Loucy (cell line): ENCODE results near the gene RAET1G.
"Not testable (repeated sequence)": the region's sequence is repeated elsewhere in the genome, so short reads cannot be mapped to it uniquely, and the experiment has no call there.

ENCODE experiments used
- H2AFZ ChIP-seq: fragments of 200-600 bp; sonication (generic); 2 replicates; pipeline ENCODE4 v1.6.0; 2016; ENCODE audit warnings: antibody characterized with exemption, mild to moderate bottlenecking, low read length, moderate library complexity
- H3F3A ChIP-seq: fragments of 200-600 bp; 2 replicates; pipeline ENCODE4 v1.6.0; 2016; ENCODE audit warnings: antibody characterized with exemption, low read depth, mild to moderate bottlenecking
- H3K27me3 ChIP-seq: fragments of 200-600 bp; sonication (generic); 2 replicates; pipeline ENCODE4 v1.6.1; 2014; ENCODE audit warnings: low read length, mild to moderate bottlenecking; ENCODE audit not compliant: insufficient read depth, poor library complexity, severe bottlenecking
- H3K36me3 ChIP-seq: fragments of 200-600 bp; sonication (generic); 2 replicates; pipeline ENCODE4 v1.6.1; 2016; ENCODE audit warnings: low read length; ENCODE audit not compliant: insufficient read depth
- H3K4me1 ChIP-seq: fragments of 200-600 bp; sonication (generic); 2 replicates; pipeline ENCODE4 v1.5.1; 2014; ENCODE audit warnings: low read length, mild to moderate bottlenecking; ENCODE audit not compliant: insufficient read depth, poor library complexity, severe bottlenecking
- H3K4me2 ChIP-seq: fragments of 200-600 bp; sonication (generic); 2 replicates; pipeline ENCODE4 v1.6.0; 2014; ENCODE audit warnings: antibody characterized with exemption, low read length, low read depth, mild to moderate bottlenecking; ENCODE audit not compliant: poor library complexity, severe bottlenecking
- H3K4me3 ChIP-seq: fragments of 200-600 bp; sonication (generic); 2 replicates; pipeline ENCODE4 v1.5.1; 2014; ENCODE audit warnings: low read length, mild to moderate bottlenecking, mixed read lengths; ENCODE audit not compliant: poor library complexity, severe bottlenecking
- H3K79me2 ChIP-seq: fragments of 200-600 bp; sonication (generic); 2 replicates; pipeline ENCODE4 v1.6.1; 2014; ENCODE audit warnings: low read length; ENCODE audit not compliant: insufficient read depth
- H3K9ac ChIP-seq: fragments of 200-600 bp; sonication (generic); 2 replicates; pipeline ENCODE4 v1.6.0; 2014; ENCODE audit warnings: mild to moderate bottlenecking, low read depth, low read length, moderate library complexity; ENCODE audit not compliant: poor library complexity, severe bottlenecking
- H3K9me2 ChIP-seq: fragments of 200-600 bp; sonication (generic); replicated peaks from 2 replicates; pipeline ENCODE4 v1.6.1; 2016; ENCODE audit warnings: low read depth, low read length, mixed read lengths
- H3K9me3 ChIP-seq: fragments of 200-600 bp; sonication (generic); 2 replicates; pipeline ENCODE4 v1.6.1; 2014; ENCODE audit warnings: mild to moderate bottlenecking, antibody characterized with exemption, low read length, low read depth; ENCODE audit not compliant: insufficient read depth
- H4K20me1 ChIP-seq: fragments of 200-600 bp; sonication (generic); 2 replicates; pipeline ENCODE4 v1.6.0; 2014; ENCODE audit warnings: antibody characterized with exemption, low read length, mild to moderate bottlenecking; ENCODE audit not compliant: insufficient read depth, poor library complexity, severe bottlenecking
- EZH2phosphoT487 ChIP-seq: fragments of 200-600 bp; IDR thresholded peaks from 2 replicates; pipeline ENCODE4 v1.6.1; 2018; ENCODE audit warnings: antibody characterized with exemption, mild to moderate bottlenecking, moderate library complexity, borderline replicate concordance
- TF ChIP-seq, protein P1 (sequence below): fragments of 200-600 bp; sonication (generic); conservative IDR thresholded peaks from 2 replicates; pipeline ENCODE4 v1.5.1; 2014; ENCODE audit warnings: mild to moderate bottlenecking, antibody characterized with exemption, low read length

Gene RAET1G

DNA sequence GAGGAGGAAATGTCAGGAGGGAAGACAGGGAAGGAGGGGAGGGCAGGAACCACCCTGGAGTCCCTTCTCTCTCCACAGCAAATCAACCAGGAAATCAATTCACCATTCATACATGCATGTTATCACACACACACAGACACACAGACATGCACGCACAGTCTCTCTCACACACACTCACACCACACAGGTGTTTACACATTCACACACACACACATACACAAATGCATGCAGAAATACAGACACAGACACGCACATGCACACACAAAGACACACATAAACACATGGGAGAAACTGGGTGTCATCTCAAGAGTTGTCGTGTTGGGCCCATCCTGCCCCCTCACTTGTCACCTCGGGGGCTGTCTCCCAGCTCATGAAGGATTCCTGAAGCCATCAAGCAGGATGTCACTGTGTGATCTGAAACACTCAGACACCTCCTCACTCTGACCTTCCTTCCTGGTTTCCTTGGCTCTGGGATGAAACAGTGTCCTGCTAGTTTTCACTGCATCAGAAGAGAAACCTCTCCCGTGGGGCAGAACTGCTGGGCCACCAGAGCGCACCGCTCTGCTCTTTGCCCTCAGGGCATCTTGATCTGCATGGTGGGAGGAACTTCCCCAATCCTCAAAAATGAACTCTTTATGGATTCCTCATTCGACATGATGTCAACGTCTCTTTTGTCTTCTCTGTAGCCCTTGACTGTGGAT lies 9.2 kb downstream of the RAET1G start:
- no peaks in the 10 kb centered on the region for H3K27me3 ChIP-seq

DNA sequence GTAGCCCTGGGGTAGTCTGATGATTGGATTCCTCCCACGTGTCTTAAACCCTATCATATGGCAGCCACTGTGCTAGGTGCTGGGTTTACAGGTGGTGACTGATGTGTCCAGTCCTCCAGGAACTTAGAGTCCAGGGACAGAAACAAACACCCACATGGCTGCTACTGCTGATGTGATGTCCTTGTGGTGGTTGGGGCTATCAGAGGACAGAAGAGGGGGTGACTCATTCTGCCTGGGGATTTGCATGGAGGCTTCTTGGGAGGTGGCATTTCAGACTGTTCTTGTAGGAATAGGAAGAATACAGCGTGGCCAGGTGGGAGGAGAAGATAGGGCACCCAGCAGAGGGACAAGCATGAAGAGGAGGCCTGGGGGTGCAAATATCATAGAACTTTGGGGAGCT lies 9.8 kb downstream of the RAET1G start:
- Histone ChIP-seq H3K9me3 (peaks cover 5% of the 10 kb centered on the region; the same call in 1 of the 2 replicates), H3K36me3 (no peaks in the 10 kb centered on the region), H3F3A (no peaks in the 10 kb centered on the region), H3K4me3 (no peak overlapping the region), H3K4me1 (no peaks in the 10 kb centered on the region), H2AFZ (no peak overlapping the region), H3K4me2 (no peak overlapping the region), H3K27me3 (no peaks in the 10 kb centered on the region), H3K79me2 (no peaks in the 10 kb centered on the region), H3K9ac (no peak overlapping the region), H4K20me1 (no peaks in the 10 kb centered on the region), H3K9me2 (no peaks in the 10 kb centered on the region)
- no peak for TF ChIP-seq EZH2phosphoT487
- TF ChIP-seq, protein P1, sequence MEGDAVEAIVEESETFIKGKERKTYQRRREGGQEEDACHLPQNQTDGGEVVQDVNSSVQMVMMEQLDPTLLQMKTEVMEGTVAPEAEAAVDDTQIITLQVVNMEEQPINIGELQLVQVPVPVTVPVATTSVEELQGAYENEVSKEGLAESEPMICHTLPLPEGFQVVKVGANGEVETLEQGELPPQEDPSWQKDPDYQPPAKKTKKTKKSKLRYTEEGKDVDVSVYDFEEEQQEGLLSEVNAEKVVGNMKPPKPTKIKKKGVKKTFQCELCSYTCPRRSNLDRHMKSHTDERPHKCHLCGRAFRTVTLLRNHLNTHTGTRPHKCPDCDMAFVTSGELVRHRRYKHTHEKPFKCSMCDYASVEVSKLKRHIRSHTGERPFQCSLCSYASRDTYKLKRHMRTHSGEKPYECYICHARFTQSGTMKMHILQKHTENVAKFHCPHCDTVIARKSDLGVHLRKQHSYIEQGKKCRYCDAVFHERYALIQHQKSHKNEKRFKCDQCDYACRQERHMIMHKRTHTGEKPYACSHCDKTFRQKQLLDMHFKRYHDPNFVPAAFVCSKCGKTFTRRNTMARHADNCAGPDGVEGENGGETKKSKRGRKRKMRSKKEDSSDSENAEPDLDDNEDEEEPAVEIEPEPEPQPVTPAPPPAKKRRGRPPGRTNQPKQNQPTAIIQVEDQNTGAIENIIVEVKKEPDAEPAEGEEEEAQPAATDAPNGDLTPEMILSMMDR, result no peak

More for the DNA sequence above, 9.2 kb downstream of the RAET1G start:
- H2AFZ ChIP-seq, result no peak overlapping the region
- no peaks in the 10 kb centered on the region for H3K79me2 ChIP-seq
- no peak for TF ChIP-seq EZH2phosphoT487
- TF ChIP-seq, protein P1, result no peak
- H4K20me1 ChIP-seq, result no peaks in the 10 kb centered on the region
- H3K9me3 ChIP-seq, result peaks cover 4% of the 10 kb centered on the region; the same call in 1 of the 2 replicates
- no peaks in the 10 kb centered on the region for H3K4me1 ChIP-seq
- no peaks in the 10 kb centered on the region for H3F3A ChIP-seq
- H3K36me3 ChIP-seq, result no peaks in the 10 kb centered on the region
- no peak overlapping the region for H3K4me2 ChIP-seq
- no peaks in the 10 kb centered on the region for H3K9me2 ChIP-seq
- H3K9ac ChIP-seq, result no peak overlapping the region
- no peak overlapping the region for H3K4me3 ChIP-seq

DNA sequence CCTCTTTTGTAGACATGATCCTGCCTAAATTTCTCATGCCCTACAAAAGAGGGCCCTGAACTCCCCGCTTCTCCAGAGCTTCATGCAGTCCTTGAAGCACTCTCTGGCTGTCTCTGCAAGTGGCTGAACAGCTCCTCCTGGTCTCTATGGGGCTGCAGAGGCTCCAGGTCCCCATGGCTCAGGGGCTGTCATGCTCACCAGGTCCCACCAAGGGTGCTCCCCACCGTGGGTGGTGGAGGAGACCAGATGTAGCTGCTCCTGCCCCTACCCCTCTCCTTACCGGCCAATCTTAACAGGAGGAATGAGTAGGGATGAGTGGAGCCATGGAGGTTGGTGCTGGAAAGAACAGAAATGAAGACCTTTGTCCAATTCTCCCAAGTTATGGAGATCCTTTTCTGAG lies 10.2 kb downstream of the RAET1G start:
- not testable (repeated sequence) for H2AFZ ChIP-seq, H3K27me3 ChIP-seq, H4K20me1 ChIP-seq, H3K9me3 ChIP-seq, H3K4me1 ChIP-seq, H3K79me2 ChIP-seq, H3K4me2 ChIP-seq, H3F3A ChIP-seq, H3K36me3 ChIP-seq, H3K4me3 ChIP-seq, H3K9me2 ChIP-seq, H3K9ac ChIP-seq

DNA sequence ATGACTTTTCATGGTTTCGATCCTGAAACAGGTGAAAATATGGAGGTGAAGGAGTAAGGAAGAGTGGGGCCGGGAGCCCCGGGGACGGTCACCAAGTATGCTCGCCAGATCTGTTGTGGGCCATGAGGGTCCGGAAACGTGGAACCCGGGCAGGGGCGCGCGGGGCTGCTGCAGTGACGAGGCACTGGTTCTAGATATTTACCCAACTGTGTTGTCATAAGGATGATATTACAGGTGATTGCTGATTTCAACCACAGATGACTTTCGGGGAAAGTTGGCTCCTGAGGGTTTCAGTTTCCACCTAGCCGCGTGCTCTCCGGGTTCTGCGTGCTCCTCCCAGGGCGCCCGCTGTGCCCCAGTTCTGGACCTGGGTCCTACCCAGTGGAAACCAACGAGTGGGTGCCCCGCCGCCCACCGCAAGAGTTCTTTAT lies 12.2 kb downstream of the RAET1G start:
- H3K27me3 ChIP-seq, result no peaks in the 10 kb centered on the region
- no peak overlapping the region for H2AFZ ChIP-seq
- TF ChIP-seq, protein P1, result no peak
- TF ChIP-seq EZH2phosphoT487, result no peak
- H3K4me3 ChIP-seq, result no peak overlapping the region
- H3K9ac ChIP-seq, result no peak overlapping the region
- H3K36me3 ChIP-seq, result no peaks in the 10 kb centered on the region
- H3K4me2 ChIP-seq, result no peak overlapping the region
- H3K79me2 ChIP-seq, result no peaks in the 10 kb centered on the region
- H3K9me3 ChIP-seq, result peaks cover 9% of the 10 kb centered on the region; the same call in 1 of the 2 replicates
- no peaks in the 10 kb centered on the region for H4K20me1 ChIP-seq
- H3K9me2 ChIP-seq, result no peaks in the 10 kb centered on the region
- H3K4me1 ChIP-seq, result no peaks in the 10 kb centered on the region
- no peaks in the 10 kb centered on the region for H3F3A ChIP-seq
